ENCODE results near the gene SULT1C2.

GRCh38 chr2:108346827-108347226 lies 58.1 kb downstream of the SULT1C2 start:
- no peak for TF ChIP-seq CTCF (IDR thresholded peaks at IDR 0.05)
- TF ChIP-seq POLR2A (IDR thresholded peaks at IDR 0.05): no peak

Measured in Peyer's patch (tissue), 4 donors.